CD4-positive, alpha-beta T cell treated with Interferon gamma for 1 hour (primary cell): ENCODE results near the gene FOXN4.
"Not testable (repeated sequence)": the region's sequence is repeated elsewhere in the genome, so short reads cannot be mapped to it uniquely, and the experiment has no call there.

ENCODE experiments used
- DNase-seq: peaks from one replicate; pipeline ENCODE4 v3.0.0-alpha.2; 2020

The FOXN4 gene, protein sequence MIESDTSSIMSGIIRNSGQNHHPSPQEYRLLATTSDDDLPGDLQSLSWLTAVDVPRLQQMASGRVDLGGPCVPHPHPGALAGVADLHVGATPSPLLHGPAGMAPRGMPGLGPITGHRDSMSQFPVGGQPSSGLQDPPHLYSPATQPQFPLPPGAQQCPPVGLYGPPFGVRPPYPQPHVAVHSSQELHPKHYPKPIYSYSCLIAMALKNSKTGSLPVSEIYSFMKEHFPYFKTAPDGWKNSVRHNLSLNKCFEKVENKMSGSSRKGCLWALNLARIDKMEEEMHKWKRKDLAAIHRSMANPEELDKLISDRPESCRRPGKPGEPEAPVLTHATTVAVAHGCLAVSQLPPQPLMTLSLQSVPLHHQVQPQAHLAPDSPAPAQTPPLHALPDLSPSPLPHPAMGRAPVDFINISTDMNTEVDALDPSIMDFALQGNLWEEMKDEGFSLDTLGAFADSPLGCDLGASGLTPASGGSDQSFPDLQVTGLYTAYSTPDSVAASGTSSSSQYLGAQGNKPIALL

DNA sequence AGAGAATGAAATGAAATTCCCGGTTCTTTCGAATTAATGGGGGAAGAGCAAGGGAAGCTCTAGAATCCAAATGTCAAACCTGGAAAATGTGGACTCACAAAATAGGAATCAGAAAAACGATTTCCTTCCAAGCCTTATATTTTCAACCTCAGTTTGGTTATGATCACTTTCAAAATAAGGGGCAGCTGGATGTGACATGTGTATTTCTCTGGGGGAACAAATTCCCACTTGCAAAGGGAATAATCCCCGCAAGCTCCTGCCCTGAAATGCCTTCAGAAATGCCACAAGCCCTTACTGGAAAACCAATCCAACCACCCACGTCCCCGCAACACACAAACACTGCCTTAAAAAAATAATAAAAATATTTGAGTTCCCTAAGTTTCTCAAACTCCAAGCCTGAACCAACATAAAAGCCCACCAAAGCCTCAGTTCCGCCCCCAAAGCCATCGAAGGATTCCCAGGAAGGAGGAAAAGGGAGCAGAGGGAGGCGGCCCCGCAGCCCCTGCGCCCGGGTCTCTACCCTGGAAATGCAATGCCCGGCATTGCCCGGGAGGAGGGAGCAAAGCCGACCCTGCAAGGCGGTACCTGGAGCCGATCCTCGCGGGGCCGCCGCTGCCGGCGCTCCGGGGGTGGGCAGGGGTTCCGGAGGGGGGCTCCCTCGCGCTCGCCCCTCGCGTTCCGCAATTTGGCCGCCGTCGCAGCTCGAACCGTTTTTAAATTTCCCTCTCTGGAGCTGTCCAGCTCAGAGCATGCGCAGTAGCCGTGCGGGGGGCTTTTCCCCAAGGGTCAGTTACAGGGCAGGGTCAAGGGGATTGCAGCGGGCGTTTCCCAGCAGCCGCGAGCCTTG is at the start of gene FOXN4:
FOXN4 (minus strand) TSS at position 751 of the 847 bp plus-strand sequence. CDS start 963 bp downstream, outside the sequence.
- DNase-seq, result no peak

GRCh38 chr12:109358154-109358869 is 49.2 kb upstream of the FOXN4 start:
- DNase-seq, result no peak

- no peak for DNase-seq
These were observed 47.9 kb upstream of the FOXN4 start for GRCh38 chr12:109357032-109357431.

DNA sequence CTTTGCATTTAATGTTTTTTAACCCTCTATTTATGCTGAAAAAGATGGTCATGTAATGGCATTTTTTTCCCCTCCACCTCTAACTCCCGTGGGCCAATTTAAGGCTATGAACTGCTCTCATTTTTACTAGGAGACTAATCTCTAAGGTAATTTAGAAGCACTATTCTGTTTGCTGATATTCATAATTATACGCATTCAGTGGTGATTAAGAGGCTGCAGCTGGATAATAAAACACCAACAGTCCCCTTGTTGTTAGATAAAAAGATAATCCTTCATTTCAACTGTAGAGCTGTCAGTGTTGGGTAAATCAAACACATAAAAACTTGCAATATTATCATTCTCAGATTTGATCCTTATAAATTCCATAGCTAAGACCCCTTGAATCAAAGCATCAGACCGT is 47.5 kb upstream of the FOXN4 start:
- DNase-seq, result no peak

GRCh38 chr12:109352184-109352583 is 43.1 kb upstream of the FOXN4 start:
- no peak for DNase-seq

GRCh38 chr12:109347589-109347988 is 38.5 kb upstream of the FOXN4 start, which contains the start of gene MYO1H:
Gene MYO1H, plus strand, starts transcription at chr12:109347900. Its CDS starts 61 bp downstream, at chr12:109347961.
- no peak for DNase-seq

- no peak for DNase-seq
These were observed 37.8 kb upstream of the FOXN4 start for GRCh38 chr12:109346920-109347319.

DNA sequence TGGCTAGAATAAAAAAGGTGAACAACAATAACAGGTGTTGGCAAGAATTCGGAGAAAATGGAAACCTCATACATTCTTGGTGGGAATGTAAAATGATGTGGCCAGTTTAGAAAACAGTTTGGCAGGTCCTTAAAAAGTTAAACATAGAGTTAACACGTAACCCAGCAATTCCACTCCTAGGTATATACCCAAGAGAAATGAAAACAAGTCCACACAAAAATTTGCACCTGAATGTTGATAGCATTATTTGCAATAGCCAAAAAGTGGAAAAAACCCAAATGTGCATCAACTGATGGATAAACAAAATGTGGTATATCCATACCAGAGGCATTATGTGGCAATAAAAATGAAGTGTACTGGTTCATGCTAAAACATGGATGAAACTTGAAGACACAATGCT is 36.3 kb upstream of the FOXN4 start:
- no peak for DNase-seq

DNA sequence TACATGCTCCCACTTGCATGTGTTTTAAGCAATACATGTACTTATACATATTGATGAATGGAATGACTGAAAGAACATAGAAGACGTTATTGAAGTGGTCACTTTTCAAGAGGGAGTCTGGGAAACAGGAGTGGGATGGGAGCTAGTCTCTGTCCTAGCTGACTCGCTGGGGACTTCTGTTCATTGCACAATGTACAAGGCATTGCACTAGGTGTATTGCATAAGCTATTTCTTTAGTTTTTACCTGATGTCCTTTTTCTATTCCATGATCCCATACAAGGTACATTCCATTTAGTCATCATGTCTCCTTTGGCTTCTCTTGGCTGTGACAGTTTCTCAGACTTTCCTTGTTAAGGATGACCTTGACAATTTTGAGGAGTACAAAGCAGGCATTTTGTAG is 34.6 kb upstream of the FOXN4 start:
- DNase-seq, result no peak

- no peak for DNase-seq
These were observed 27.5 kb upstream of the FOXN4 start for GRCh38 chr12:109336593-109336992.

GRCh38 chr12:109334887-109335286 is 25.8 kb upstream of the FOXN4 start:
- no peak for DNase-seq

- DNase-seq, result no peak
These were observed 22.3 kb upstream of the FOXN4 start for GRCh38 chr12:109331301-109331952.

- no peak for DNase-seq
These were observed 21.5 kb upstream of the FOXN4 start for GRCh38 chr12:109330282-109331230.

- DNase-seq, result no peak
These were observed 20.6 kb upstream of the FOXN4 start for GRCh38 chr12:109329686-109330085.

GRCh38 chr12:109329003-109329402 is 19.9 kb upstream of the FOXN4 start:
- DNase-seq, result no peak

- not testable (repeated sequence) for DNase-seq
These were observed 12.2 kb upstream of the FOXN4 start for GRCh38 chr12:109321294-109321693.

- DNase-seq, result no peak
These were observed 1.4 kb upstream of the FOXN4 start for GRCh38 chr12:109310247-109311125.

DNA sequence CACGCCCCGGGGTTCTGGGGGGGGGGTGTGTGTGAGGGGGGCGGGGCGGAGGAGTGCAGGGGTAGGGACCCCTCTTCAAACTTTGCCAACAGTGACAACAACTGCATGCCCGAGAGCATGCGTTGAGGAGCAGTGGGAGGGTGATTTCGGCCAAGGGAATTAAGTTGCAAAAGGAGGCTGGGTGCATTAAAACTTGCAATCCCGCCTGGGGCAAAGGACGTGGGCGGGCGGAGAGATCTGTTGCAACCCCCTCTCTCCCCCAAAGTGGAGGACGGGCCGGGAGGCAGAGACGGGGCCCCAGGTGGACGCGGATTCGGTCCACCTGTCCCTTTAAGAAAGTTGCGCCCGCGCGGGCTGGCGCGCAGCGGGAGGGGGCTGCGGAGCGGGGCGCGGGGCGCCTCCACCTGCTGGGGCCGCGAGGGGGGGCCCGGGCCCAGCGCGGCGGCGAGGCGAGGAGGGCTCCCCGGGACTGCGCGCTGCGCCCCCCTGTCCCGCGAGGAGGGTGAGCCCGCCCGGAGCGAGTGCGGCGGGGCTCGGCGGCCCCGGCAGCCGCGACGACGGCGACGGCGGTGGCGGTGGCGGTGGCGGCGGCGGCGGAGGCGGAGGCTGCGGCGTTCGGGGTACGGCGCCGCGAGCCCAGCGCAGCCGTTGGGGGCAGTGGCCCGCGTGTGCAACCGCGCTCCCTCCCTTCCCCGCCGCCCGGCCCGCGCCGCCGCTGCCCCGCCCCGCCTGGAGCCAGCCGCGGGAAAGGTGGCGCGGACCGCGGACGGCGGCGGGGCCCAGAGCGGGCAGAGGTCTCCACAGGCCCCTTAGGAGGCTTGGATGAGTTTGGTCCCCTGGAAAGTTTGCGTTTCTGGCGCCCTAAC is 530 bp upstream of the FOXN4 start:
- DNase-seq, result no peak

- DNase-seq, result no peak
These were observed 2.0 kb downstream of the FOXN4 start for GRCh38 chr12:109307051-109307450.
